HL-60 (cell line): ENCODE results near the gene OR6P1.

ENCODE experiments used
- DNase-seq, 2 experiments: peaks; one replicate each; pipeline ENCODE4 v3.0.0-alpha.2; 2010 to 2020; ENCODE audit warnings: low read depth in 1 of 2, low spot score in 1 of 2
- H3K27ac ChIP-seq: fragments of 250-450 bp; sonication (Bioruptor Pico); replicated peaks from 2 replicates; pipeline ENCODE4 v1.5.1; 2020; ENCODE audit warnings: mild to moderate bottlenecking, moderate library complexity
- H3K27me3 ChIP-seq: fragments of 250-450 bp; sonication (Bioruptor Pico); 2 replicates; pipeline ENCODE4 v1.5.1; 2021; ENCODE audit warnings: mild to moderate bottlenecking, moderate library complexity; ENCODE audit not compliant: insufficient read depth, poor library complexity, severe bottlenecking
- H3K4me3 ChIP-seq: replicated peaks from 2 replicates; pipeline ENCODE4 v1.5.1; 2011; ENCODE audit warnings: mild to moderate bottlenecking, control low read depth, low read length; ENCODE audit not compliant: insufficient read depth
- GABPA ChIP-seq: IDR thresholded peaks from 2 replicates; pipeline ENCODE4 v1.6.1; 2012; ENCODE audit warnings: low read depth
- POLR2AphosphoS5 ChIP-seq: IDR thresholded peaks from 2 replicates; pipeline ENCODE4 v1.6.1; 2012; ENCODE audit warnings: low read depth
- REST ChIP-seq: IDR thresholded peaks from 2 replicates; pipeline ENCODE4 v1.6.1; 2012; ENCODE audit warnings: low read depth; ENCODE audit not compliant: insufficient replicate concordance
- SPI1 ChIP-seq: IDR thresholded peaks from 2 replicates; pipeline ENCODE4 v1.6.1; 2012; ENCODE audit warnings: low read depth, mild to moderate bottlenecking, borderline replicate concordance
- TF ChIP-seq, protein P1 (sequence below): IDR thresholded peaks from one replicate; pipeline ENCODE4 v1.5.1; 2011; ENCODE audit warnings: low read length, control low read depth, inconsistent platforms; ENCODE audit not compliant: insufficient read depth

OR6P1 gene

GRCh38 chr1:158577561-158577960 is 7.2 kb upstream of the OR6P1 start:
- Histone ChIP-seq H3K4me3 (no peak overlapping the region), H3K27ac (no peak overlapping the region), H3K27me3 (no peaks in the 10 kb centered on the region)
- TF ChIP-seq SPI1: no peak
- TF ChIP-seq GABPA: no peak
- TF ChIP-seq, protein P1, sequence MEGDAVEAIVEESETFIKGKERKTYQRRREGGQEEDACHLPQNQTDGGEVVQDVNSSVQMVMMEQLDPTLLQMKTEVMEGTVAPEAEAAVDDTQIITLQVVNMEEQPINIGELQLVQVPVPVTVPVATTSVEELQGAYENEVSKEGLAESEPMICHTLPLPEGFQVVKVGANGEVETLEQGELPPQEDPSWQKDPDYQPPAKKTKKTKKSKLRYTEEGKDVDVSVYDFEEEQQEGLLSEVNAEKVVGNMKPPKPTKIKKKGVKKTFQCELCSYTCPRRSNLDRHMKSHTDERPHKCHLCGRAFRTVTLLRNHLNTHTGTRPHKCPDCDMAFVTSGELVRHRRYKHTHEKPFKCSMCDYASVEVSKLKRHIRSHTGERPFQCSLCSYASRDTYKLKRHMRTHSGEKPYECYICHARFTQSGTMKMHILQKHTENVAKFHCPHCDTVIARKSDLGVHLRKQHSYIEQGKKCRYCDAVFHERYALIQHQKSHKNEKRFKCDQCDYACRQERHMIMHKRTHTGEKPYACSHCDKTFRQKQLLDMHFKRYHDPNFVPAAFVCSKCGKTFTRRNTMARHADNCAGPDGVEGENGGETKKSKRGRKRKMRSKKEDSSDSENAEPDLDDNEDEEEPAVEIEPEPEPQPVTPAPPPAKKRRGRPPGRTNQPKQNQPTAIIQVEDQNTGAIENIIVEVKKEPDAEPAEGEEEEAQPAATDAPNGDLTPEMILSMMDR: no peak
- TF ChIP-seq POLR2AphosphoS5: no peak
- no peak for TF ChIP-seq REST
- DNase-seq: no peak

GRCh38 chr1:158572226-158572625 is 1.8 kb upstream of the OR6P1 start:
- no peak overlapping the region for H3K4me3 ChIP-seq
- DNase-seq: no peak
- TF ChIP-seq POLR2AphosphoS5: no peak
- no peak for TF ChIP-seq GABPA
- TF ChIP-seq, protein P1: no peak
- no peaks in the 10 kb centered on the region for H3K27me3 ChIP-seq
- H3K27ac ChIP-seq: no peak overlapping the region

DNA sequence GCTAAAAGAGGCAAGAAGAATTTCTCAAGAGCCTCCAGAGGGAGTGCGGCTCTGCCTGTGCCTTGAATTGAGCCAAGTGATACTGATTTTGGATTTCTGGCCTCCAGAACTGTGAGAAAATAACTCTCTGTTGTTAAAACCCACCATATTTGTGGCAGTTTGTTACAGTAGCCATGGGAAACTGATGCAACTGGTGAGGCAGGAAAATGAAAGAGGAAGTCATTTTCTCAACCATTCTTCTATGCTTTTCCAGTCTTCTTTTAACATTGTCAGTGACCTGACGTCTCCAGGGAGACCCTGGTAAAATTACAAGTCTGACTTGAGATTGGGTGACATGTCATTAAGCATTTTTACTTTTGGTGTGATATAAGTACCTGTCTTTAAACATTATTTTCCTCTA is 5.8 kb downstream of the OR6P1 start:
- H3K4me3 ChIP-seq: no peak overlapping the region
- no peaks in the 10 kb centered on the region for H3K27me3 ChIP-seq
- TF ChIP-seq SPI1: peak; percentile 97
- no peak for TF ChIP-seq POLR2AphosphoS5
- peak overlapping the region; percentile 95 for H3K27ac ChIP-seq
- DNase-seq: peak; percentile 25 to 81

DNA sequence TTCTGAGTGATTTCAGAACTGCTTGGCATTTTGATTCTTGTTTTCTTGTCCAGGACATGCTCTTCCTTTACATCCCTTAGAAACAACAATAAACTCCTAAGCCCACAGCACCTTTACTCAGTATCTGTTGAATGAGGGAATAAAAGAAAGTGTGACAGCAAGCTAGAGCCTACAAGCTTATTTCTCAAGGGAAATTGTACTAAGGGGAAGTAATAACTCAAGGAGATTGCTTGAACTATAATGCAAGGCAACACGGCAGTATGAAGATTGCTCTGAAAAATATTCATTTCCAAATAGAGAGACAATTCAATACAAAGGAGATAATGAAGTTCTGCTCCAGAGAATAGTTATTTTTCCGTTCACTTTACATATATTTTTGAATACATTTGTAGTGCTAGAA is 6.5 kb downstream of the OR6P1 start:
- H3K27me3 ChIP-seq: no peaks in the 10 kb centered on the region
- TF ChIP-seq REST: no peak
- TF ChIP-seq GABPA: no peak
- no peak for TF ChIP-seq POLR2AphosphoS5
- TF ChIP-seq, protein P1: no peak
- TF ChIP-seq SPI1: no peak
- H3K4me3 ChIP-seq: no peak overlapping the region
- no peak for DNase-seq
- peak overlapping the region; percentile 95 for H3K27ac ChIP-seq
